Right lobe of liver (tissue), 6 donors: Measurements from ENCODE around the gene SSBP3. TPM values are rescaled to one million over a fixed set of nuclear protein-coding genes. Genes with fewer than 3 reads are reported as not detected.

Experiments
- ATAC-seq, 4 donors: fragments of 200-7000 bp; cut with Tn5 transposase; one replicate each; pipeline ENCODE4 v1.9.1; 2020; ENCODE audit warnings: mild to moderate bottlenecking in 4 of 4, moderate library complexity in 4 of 4
- DNase-seq, 3 donors: peaks; one replicate each; pipeline ENCODE4 v3.0.0-alpha.2; 2020
- H3K27ac ChIP-seq, 3 donors: fragments of 200-600 bp; one replicate each; pipeline ENCODE4 v1.8.0; 2022
- H3K27me3 ChIP-seq, 2 donors: fragments of 200-600 bp; one replicate each; pipeline ENCODE4 v1.8.0; 2022
- H3K36me3 ChIP-seq, 4 donors: fragments of 200-600 bp; sonication (generic) in 1 of 4; one replicate each; pipeline versions ENCODE4 v1.5.1 to v1.8.0; 2017 to 2022; ENCODE audit warnings: control low read depth in 1 of 4
- H3K4me1 ChIP-seq, 4 donors: fragments of 200-600 bp; sonication (generic) in 1 of 4; one replicate each; pipeline versions ENCODE4 v1.5.1 to v1.8.0; 2017 to 2022; ENCODE audit warnings: control low read depth in 1 of 4
- H3K4me3 ChIP-seq, 3 donors: fragments of 200-600 bp; one replicate each; pipeline ENCODE4 v1.8.0; 2022
- H3K9me3 ChIP-seq, 4 donors: fragments of 200-600 bp; sonication (generic) in 1 of 4; one replicate each; pipeline versions ENCODE4 v1.5.1 to v1.8.0; 2017 to 2022; ENCODE audit warnings: control low read depth in 1 of 4
- POLR2A ChIP-seq: fragments of 450-650 bp; IDR thresholded peaks from one replicate; pipeline ENCODE4 v1.6.1; 2017; ENCODE audit warnings: antibody characterized with exemption, mild to moderate bottlenecking
- WGBS: methylation state at CpG from one replicate; pipeline ENCODE4 v1.1.6; 2018; ENCODE audit warnings: low coverage, low lambda C conversion rate; ENCODE audit not compliant: insufficient coverage; ENCODE audit errors: missing lambda C conversion rate; 5-methylcytosine and 5-hydroxymethylcytosine counted together
- intact Hi-C, 2 donors: fragments of 100-400 bp; cut with DNase I; formaldehyde crosslinking; loops; one replicate each; pipeline versions ENCODE4 v1.11.2 to v1.14.1; 2022
- total RNA-seq, 6 experiments: library from RNA; depleted of rRNA in 2 of 6; stranded (reverse); fragments of >200 nt in 2 of 6; fragmentation: NEBNext Ultra II Directional in 3 of 6; extraction: Animal tissue kit (Norgen Biotek cat#: 25700) in 3 of 6; gene quantifications; one replicate each; pipeline versions ENCODE4 v1.1.0 to v1.2.4, GENCODE V29; 2016 to 2023
- TF ChIP-seq, protein P1 (sequence below), 4 donors: fragments of 200-600 bp in 3 of 4; fragments of 450-650 bp in 1 of 4; IDR thresholded peaks; one replicate each; pipeline versions ENCODE4 v1.5.1 to v1.8.0; 2016 to 2022; ENCODE audit warnings: antibody characterized with exemption in 4 of 4, mild to moderate bottlenecking in 2 of 4
- donor health status: DM: no; HTN: yes; CAD: no.
- donor health status: DM: no; HTN: no; CAD: no.
- donor health status: DM: no; HTN: no; CAD: no.
- donor health status: DM: no; HTN: yes; CAD: no.
- donor health status: DM: no; HTN: yes; CAD: no.

The SSBP3 gene
- total RNA-seq, 6 experiments from 2014 or later, result 19.4 to 34.1 (median 24.4) TPM

DNA sequence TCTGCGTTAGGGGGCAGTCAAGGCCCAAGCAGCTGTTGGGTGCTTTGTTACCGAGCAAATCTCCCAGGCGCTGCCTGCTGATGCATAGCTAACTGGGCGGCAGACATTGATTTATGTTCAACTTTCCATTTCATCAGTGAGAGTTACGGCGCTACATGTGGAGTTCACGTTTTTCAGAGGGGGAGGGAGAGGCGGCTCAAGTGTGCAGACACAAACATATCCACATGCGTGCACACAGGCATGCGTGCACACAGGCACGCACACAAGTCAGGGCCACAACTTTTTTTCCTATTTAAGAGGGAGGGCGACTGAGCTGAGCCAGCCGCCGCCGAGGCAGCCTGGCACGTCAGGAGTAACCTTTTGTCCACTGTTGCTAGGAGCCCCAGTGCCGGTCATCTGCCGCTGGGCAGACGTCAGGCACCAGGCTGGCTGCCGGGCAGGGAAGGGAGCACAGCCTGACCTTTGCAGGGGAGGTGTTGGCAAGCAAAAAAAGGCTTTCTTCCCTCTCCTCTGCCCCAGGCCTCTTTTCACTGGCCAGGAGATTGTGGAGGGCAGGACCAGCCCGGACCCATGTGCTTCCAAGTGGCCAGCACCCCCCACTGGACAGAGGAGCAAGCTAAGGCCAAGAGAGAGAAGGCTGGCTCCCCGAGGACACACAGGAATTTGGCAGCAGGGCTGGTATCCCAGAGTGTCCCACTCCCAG, 133.0 kb downstream of the SSBP3 start:
- H3K4me3 ChIP-seq, result peak overlapping the region in 2 of 3 donors; percentile 17 to 19
- no peaks in the 10 kb centered on the region for H3K36me3 ChIP-seq
- 22% methylated on average over 1 of the region's 22 CpGs for WGBS
- H3K9me3 ChIP-seq, result no peaks in the 10 kb centered on the region
- DNase-seq, result peak; percentile 90 to 97 (median 96)
- peak overlapping the region; percentile 92 to 98 (median 98) for H3K27ac ChIP-seq
- ATAC-seq, result peak; percentile 54 to 76 (median 72)
- TF ChIP-seq POLR2A, result peak; percentile 74
- TF ChIP-seq, protein P1, sequence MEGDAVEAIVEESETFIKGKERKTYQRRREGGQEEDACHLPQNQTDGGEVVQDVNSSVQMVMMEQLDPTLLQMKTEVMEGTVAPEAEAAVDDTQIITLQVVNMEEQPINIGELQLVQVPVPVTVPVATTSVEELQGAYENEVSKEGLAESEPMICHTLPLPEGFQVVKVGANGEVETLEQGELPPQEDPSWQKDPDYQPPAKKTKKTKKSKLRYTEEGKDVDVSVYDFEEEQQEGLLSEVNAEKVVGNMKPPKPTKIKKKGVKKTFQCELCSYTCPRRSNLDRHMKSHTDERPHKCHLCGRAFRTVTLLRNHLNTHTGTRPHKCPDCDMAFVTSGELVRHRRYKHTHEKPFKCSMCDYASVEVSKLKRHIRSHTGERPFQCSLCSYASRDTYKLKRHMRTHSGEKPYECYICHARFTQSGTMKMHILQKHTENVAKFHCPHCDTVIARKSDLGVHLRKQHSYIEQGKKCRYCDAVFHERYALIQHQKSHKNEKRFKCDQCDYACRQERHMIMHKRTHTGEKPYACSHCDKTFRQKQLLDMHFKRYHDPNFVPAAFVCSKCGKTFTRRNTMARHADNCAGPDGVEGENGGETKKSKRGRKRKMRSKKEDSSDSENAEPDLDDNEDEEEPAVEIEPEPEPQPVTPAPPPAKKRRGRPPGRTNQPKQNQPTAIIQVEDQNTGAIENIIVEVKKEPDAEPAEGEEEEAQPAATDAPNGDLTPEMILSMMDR (IDR thresholded peaks at IDR 0.05), result peak in 3 of 4 donors; percentile 30 to 46 (median 34)
- H3K4me1 ChIP-seq, result peaks cover 0 to 70% (median 30%) of the 10 kb centered on the region in 4 donors
- intact Hi-C loops, result loop anchor here in 1 of 2 donors (5.0 kb wide), 1 partner anchor 134 kb away; the partner anchor contains the start of gene SSBP3
- H3K27me3 ChIP-seq, result no peaks in the 10 kb centered on the region

DNA sequence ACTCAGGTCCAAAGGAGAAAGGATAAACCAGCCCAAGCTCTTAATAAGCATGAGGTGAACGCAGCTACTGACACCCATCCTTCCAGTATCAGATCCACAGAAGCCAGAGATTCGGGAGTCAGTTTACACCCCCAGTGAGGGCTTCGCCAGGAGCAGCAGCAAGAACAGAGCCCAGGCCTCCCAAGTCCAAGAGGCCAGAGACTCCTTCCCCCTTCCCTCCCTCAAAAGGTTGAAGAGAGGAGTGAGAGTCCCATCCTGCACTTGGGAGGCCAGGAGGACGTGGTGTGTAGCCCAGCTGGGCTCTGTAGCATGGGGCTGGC, 133.5 kb downstream of the SSBP3 start:
- Histone ChIP-seq H3K27ac (peak overlapping the region; percentile 92 to 98 (median 98)), H3K27me3 (no peaks in the 10 kb centered on the region), H3K36me3 (no peaks in the 10 kb centered on the region), H3K4me3 (peak overlapping the region in 2 of 3 donors; percentile 17 to 19), H3K9me3 (no peaks in the 10 kb centered on the region), H3K4me1 (peaks cover 0 to 65% (median 29%) of the 10 kb centered on the region in 4 donors)
- intact Hi-C loops, result loop anchor here in 1 of 2 donors (5.0 kb wide), 1 partner anchor 135 kb away; the partner anchor contains the start of gene SSBP3
- DNase-seq (no peak), ATAC-seq (no peak)
- 64% methylated on average over 2 of the region's 4 CpGs for WGBS
- TF ChIP-seq POLR2A, result no peak
- TF ChIP-seq, protein P1 (IDR thresholded peaks at IDR 0.05), result peak in 1 of 4 donors; percentile 37

DNA sequence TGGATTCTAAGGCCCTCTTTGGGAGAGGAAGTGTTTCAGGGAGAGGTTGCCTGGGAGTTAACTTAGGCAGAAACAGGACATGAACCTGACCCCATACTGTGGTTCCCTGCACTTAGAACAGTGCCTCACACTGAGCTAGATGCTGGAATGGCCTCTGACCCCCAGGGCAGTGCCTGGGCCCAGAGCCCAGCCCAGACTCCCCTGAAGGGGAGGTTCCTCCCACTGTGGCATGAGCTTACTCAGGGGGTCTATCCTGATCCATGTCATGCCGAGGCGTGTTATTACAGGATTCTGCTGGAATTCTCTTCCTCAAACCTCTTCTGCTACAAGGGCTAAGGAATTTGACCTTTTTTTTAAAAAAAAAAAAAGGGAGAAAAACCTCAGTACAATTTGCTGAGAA, 134.1 kb downstream of the SSBP3 start:
- Histone ChIP-seq H3K36me3 (no peaks in the 10 kb centered on the region), H3K27me3 (no peaks in the 10 kb centered on the region), H3K27ac (peak overlapping the region; percentile 92 to 98 (median 98)), H3K4me3 (no peak overlapping the region), H3K4me1 (peaks cover 0 to 59% (median 29%) of the 10 kb centered on the region in 4 donors), H3K9me3 (no peaks in the 10 kb centered on the region)
- intact Hi-C loops, result loop anchor here in 1 of 2 donors (5.0 kb wide), 1 partner anchor 135 kb away; the partner anchor contains the start of gene SSBP3
- TF ChIP-seq, protein P1 (IDR thresholded peaks at IDR 0.05), result no peak
- no peak for TF ChIP-seq POLR2A
- ATAC-seq (peak; percentile 11 to 51 (median 43)), DNase-seq (peak in 2 of 3 donors; percentile 73 to 77)
- WGBS, result 53% methylated on average over 2 of the region's 2 CpGs

DNA sequence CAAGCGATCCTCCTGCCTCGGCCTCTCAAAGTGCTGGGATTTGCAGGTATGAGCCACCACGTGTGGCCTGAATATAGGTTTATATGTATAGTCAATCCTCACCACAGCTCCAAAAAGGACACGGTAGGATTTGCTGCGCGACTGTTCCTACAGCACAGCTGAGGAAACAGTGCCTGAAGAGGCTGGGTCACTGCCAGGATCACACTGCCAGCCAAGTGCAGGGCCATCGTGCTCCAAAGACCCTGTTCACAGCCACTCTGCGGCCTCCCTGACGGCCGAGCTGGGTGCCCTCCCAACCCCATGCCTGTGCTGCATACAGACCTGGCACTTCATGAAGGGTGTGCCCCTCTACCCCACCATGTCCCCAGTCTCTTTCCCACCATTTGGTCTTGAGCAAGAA, 134.9 kb downstream of the SSBP3 start:
- no peak overlapping the region for H3K4me3 ChIP-seq
- no peaks in the 10 kb centered on the region for H3K36me3 ChIP-seq
- H3K4me1 ChIP-seq, result peaks cover 0 to 51% (median 25%) of the 10 kb centered on the region in 4 donors
- H3K27ac ChIP-seq, result peak overlapping the region; percentile 92 to 98 (median 98)
- TF ChIP-seq, protein P1 (IDR thresholded peaks at IDR 0.05), result no peak
- no peak for TF ChIP-seq POLR2A
- no peak for ATAC-seq
- WGBS, result 82% methylated on average over 4 of the region's 10 CpGs
- H3K9me3 ChIP-seq, result no peaks in the 10 kb centered on the region
- intact Hi-C loops, result loop anchor here in 1 of 2 donors (5.0 kb wide), 1 partner anchor 136 kb away; the partner anchor contains the start of gene SSBP3
- peak in 1 of 3 donors; percentile 55 for DNase-seq
- H3K27me3 ChIP-seq, result no peaks in the 10 kb centered on the region
